ENCODE data around the gene TYW1B.
A peak's percentile ranks its signal among the peaks of the same experiment; 100 is the strongest.
"Not testable (repeated sequence)": the region's sequence is repeated elsewhere in the genome, so short reads cannot be mapped to it uniquely, and the experiment has no call there.

Gene TYW1B

GRCh38 chr7:72696643-72697042, 131.4 kb downstream of the TYW1B start:
- not testable (repeated sequence) for DNase-seq

DNA sequence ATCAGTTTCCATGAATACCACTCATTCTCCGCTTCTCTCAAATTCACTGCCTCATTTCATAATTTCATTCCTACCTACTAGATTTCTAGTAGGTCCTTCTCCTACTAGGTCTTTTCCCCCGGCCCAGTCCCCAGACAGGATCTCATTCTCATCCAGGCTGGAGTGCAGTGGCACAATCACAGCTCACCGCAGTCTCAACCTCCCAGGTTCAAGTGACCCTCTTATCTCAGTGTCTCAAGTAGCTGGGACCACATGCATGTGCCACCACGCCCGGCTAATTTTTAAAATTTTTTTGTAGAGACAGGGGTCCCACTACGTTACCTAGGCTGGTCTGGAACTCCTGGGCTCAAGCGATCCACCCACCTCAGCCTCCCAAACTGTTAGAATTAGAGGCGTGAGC, 132.5 kb downstream of the TYW1B start:
- not testable (repeated sequence) for DNase-seq

GRCh38 chr7:72691442-72691841, 136.6 kb downstream of the TYW1B start:
- DNase-seq = not testable (repeated sequence)

DNA sequence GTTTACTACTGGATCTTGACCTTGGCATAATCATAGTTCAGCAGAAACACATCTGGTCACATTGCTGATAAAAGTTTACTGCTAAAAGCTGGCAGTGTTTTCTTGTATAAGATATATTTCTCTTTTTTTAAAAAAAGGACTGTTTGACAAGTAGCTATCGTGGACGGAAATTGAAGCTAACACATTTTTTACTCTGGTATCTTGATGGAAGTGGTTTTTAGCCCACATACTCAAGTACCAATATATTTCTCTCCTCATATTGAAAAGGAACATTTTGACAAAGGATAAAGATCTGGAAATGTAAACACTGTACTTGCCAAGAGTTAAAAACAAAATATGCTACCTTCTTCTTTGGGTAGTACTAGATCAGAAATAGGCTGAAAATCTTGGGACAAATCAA, 137.8 kb downstream of the TYW1B start:
- DNase-seq = not testable (repeated sequence)

DNA sequence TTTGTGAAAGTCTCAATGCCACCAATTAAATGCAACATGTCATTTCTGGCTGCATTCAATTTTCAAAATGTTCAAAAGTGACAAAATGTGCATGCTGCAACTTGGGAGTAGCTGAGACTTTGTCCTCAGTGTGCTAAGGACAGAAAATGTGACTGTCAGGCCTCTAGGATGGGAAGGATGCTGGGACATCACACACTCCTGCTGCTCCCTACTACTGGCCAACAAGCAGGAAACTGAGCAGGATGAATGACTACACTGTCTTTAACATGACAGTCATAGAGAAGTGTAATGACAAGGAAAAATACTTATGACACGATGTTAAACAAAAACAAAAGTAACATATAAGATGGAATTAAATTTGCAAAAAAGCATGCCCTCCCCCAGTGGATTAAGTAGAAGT, 138.7 kb downstream of the TYW1B start:
- not testable (repeated sequence) for DNase-seq

DNA sequence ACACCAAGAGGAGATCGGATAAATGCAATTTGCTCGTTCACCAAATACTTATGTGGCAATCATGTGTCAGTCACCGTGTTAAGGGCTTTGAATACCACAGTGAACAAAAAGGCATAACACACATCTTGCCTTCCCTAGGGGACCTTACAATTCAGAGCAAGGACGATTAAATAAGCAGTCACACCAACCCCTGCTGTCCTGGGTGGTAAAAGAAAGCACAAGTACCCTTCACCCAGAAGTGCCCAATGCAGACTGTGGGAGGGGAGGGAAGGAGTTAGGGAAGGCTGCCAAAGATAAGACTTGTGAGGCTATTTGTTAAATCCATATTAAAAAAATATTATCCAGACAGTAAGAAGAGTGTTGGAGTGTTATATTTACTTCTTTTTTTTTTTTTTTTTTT, 146.8 kb downstream of the TYW1B start:
- DNase-seq = not testable (repeated sequence)

- DNase-seq = not testable (repeated sequence)
Measured at GRCh38 chr7:72676880-72677279, 151.1 kb downstream of the TYW1B start.

DNA sequence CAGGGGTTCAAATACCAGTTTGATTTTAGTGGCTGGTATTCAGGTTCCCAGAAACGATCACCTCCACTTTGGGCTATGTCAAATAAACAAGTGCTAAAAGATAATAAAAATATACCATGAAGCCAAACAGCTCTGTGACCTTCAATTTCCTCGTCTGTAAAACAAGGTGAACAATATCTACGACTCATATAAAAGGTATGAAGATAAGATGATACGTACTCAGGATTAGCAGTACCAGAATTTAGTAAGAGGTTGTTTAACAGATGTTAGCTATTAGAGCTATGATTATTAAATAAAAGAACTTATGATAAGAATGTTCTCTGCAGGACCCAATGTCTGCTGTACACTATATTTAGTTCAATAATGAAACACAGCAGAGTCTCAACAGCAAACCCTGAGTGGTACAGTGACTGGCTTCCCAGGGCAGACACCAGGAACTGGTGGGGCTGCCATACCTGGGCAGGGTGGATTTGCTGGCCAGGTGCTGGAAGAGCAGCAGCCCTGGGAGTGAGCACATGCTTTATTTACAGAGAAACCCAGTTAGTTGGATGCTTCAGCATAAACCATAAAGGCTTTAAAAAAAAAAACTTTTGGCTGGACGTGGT, 151.8 kb downstream of the TYW1B start:
- not testable (repeated sequence) for DNase-seq

GRCh38 chr7:72675686-72676085, 152.3 kb downstream of the TYW1B start:
- not testable (repeated sequence) for DNase-seq

DNA sequence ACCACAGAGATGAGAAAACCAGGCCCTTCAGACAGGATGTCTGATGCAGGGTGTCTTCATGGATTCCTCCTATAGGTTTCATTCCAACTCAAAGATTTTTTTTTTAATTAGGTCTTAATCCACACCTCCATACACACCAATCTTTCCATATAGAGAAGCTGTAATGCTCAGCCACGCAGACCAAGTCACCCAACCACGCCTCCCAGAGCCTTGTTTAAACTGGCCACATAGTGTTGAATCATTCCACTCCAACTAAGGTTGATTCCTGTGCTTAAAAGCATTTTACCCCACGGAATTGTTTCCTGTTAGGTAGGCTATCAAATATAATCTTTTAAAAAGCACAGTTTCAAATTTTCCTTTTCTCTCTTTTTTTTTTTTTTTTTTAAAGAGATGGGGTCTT, 153.6 kb downstream of the TYW1B start:
- no peak for DNase-seq

- not testable (repeated sequence) for DNase-seq
Measured at GRCh38 chr7:72670850-72671249, 157.2 kb downstream of the TYW1B start.

GRCh38 chr7:72668435-72668834, 159.6 kb downstream of the TYW1B start:
- DNase-seq = not testable (repeated sequence)

- not testable (repeated sequence) for DNase-seq
Measured at GRCh38 chr7:72667049-72667448, 161.0 kb downstream of the TYW1B start.

DNA sequence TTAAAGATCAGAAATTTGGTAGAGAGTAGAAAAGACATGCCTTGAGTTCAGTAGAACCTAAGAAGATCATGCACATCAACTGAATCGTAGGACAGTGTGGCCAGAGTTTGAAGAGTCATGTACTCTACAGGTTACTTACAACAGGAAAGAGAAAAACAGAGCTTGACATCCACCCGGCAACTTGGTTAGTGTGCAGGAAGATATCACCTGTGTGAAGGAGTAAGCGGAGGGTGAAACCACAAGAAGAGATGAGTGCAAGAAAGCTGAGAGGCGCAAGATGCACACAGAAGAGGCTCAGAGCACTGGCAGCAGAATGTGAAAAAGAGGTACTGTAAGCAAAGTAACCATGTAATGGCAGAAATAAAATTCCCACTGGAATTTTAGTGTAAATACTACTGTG, 179.4 kb downstream of the TYW1B start:
- peak in 1 of 2 donors; percentile 3 for DNase-seq

DNA sequence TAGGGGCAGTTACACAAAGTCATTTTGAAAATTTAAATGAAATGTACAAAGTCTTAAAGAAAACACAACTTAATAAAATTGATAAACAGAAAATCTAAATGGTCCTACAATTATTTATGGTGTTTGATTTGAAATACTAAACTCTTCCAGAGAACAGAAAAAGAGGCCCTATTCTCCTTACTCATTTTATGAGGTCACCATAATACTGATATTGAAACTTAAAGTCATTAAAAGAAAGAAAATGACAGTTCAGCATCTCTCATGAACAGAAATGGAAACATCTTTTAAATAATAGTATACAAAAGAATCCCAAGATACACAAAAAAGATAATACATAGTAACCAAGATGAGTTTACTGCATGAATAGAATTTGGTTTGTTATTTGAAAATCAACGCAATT, 184.3 kb downstream of the TYW1B start:
- DNase-seq = not testable (repeated sequence)

- DNase-seq = not testable (repeated sequence)
Measured at GRCh38 chr7:72641485-72642248, 186.3 kb downstream of the TYW1B start.

DNA sequence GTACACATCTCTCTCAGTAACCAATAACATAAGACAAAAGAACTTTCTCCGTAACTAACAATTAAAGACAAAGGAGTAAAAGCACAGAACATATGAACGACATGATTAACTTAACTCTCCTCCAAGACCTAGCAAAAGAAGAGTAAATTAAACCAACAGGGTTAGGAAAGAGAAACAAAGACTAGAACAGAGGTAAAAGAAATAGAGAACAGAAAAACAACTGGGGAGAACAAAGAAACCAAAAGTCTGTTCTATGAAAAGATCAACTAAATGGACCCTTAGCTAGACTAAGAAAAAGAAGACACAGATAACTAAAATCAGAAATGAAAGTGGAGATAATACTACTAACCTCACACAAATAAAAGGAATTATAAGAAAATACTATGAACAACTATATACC, 187.3 kb downstream of the TYW1B start:
- not testable (repeated sequence) for DNase-seq

- DNase-seq = not testable (repeated sequence)
Measured at GRCh38 chr7:72635273-72635908, 192.6 kb downstream of the TYW1B start.

GRCh38 chr7:72632765-72633292, 195.2 kb downstream of the TYW1B start:
- DNase-seq = not testable (repeated sequence)

DNA sequence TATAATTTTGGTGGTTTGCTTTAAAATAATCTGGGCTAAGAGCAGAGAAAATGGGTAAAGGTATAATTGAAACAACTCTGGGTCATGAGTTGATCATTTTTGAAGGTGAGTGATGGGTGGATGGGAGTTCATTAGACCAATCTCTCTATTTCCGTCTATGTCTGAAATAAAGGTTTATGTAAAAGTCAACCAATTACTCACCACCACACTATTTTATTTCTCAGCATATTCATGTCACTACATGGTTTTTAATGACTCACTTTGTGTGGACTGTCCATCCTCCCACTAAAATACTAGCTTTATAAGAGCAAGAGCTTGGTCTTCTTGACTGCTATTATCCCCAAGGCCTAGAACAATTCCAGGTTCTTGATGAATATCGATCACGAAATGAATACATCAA, 199.6 kb downstream of the TYW1B start:
- not testable (repeated sequence) for DNase-seq

- DNase-seq = not testable (repeated sequence)
Measured at GRCh38 chr7:72626428-72627011, 201.5 kb downstream of the TYW1B start.

DNA sequence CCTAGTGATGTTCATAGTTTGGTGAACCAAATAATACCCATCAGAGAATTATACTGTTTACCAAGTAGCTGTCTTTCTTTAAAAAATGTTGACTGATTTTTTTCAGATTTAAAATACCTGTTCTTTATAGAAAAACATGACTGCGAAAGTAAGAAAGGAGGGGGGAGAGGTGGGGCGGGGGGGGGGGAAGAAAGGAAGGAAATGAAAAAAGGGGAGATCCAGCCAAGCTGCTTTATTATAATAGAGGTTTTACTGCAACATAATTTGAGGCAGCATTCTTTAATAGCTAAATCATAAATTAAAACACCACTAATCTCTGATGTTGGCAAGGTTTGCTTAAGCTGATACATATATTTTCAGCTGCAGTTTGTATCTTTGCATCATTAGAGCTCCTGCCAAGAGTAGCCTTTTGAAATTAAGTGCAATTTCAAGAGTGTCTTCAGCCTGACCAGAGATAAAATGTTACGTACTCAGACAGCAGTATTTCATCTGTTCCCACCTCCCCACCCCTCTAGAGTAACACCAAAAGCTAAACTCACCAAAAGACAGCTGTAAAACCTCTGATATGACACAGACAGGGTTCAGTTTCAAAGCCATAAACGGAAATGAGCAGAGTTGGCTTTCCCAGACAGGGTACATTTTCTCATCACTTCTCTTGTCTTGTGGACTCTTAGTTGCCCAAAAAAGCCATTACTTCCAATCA, 202.1 kb downstream of the TYW1B start:
- not testable (repeated sequence) for DNase-seq

DNA sequence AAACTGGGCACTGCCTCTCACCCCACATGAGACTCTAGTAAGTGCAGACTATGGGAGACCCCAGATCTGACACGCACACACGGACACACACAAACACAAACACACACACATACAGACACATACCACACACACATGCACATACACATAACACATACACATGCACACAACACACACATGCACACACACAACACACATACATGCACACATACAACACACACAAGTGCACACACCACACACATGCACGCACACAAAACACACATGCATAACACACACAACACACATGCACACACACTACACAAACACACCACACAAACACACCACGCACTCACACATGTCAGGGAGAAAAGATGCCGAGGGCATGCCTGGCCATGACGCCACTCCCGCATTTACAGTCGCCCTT, 205.5 kb downstream of the TYW1B start:
- DNase-seq = no peak
